VCaP (cell line): ENCODE data around the gene DNAJC28.
A peak's percentile ranks its signal among the peaks of the same experiment; 100 is the strongest.

Experiments
- H3K27ac ChIP-seq: fragments of 450-650 bp; 2 replicates; pipeline ENCODE4 v1.5.1; 2017
- TF ChIP-seq, protein P1 (sequence below): fragments of 450-650 bp; conservative IDR thresholded peaks from 2 replicates; pipeline ENCODE4 v1.5.1; 2017; ENCODE audit warnings: mild to moderate bottlenecking, moderate library complexity

DNAJC28 gene

GRCh38 chr21:33496345-33496744 lies 4.8 kb upstream of the DNAJC28 start:
- TF ChIP-seq, protein P1, sequence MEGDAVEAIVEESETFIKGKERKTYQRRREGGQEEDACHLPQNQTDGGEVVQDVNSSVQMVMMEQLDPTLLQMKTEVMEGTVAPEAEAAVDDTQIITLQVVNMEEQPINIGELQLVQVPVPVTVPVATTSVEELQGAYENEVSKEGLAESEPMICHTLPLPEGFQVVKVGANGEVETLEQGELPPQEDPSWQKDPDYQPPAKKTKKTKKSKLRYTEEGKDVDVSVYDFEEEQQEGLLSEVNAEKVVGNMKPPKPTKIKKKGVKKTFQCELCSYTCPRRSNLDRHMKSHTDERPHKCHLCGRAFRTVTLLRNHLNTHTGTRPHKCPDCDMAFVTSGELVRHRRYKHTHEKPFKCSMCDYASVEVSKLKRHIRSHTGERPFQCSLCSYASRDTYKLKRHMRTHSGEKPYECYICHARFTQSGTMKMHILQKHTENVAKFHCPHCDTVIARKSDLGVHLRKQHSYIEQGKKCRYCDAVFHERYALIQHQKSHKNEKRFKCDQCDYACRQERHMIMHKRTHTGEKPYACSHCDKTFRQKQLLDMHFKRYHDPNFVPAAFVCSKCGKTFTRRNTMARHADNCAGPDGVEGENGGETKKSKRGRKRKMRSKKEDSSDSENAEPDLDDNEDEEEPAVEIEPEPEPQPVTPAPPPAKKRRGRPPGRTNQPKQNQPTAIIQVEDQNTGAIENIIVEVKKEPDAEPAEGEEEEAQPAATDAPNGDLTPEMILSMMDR = no peak

DNA sequence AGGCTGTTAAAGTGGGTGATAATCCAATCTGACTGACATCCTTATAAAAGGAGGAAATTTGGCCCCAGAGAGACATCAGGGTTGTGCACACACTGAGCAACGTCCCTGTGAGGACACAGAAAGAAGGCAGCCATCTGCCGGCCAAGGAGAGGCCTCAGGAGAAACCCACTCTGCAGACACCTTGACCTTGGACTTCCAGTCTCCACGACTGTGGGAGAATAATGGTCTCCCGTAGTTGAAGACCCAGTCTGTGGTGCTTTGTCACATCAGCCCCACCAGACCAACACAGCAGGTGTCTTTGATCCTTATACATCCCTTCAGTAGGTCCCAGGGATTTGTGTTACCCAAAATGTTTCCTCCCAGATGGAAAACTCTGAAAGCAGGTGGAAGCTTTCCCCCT lies 4.2 kb upstream of the DNAJC28 start:
- TF ChIP-seq, protein P1 = no peak
- no peak overlapping the region for H3K27ac ChIP-seq

More at GRCh38 chr21:33496345-33496744, 4.8 kb upstream of the DNAJC28 start:
- no peak overlapping the region for H3K27ac ChIP-seq

- H3K27ac ChIP-seq = no peak overlapping the region
- TF ChIP-seq, protein P1 = no peak
Observed at GRCh38 chr21:33493756-33494155, 2.2 kb upstream of the DNAJC28 start.

- TF ChIP-seq, protein P1 = no peak
- H3K27ac ChIP-seq = peak overlapping the region; percentile 74
Observed at GRCh38 chr21:33492571-33492970, 1.1 kb upstream of the DNAJC28 start.

DNA sequence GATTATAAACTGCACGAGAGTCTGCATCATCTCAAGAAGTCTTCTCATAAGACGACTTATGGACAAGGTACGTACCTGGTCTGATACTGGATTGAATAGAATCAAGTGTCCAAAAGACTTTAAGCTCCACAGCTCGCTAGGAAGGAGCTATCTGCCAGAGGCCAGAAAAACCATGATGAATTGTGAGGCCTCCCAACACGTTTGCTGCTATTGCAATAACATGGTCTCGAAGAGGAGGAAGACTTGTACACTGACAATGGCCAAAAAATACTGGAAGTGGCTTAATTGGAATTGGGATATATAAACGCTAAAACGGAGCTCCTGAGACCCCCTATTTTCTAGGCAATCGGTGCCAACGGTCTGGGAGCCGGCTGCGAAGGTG lies 534 bp downstream of the DNAJC28 start:
- H3K27ac ChIP-seq = peak overlapping the region; percentile 74
- TF ChIP-seq, protein P1 = no peak

GRCh38 chr21:33488936-33489335 lies 2.6 kb downstream of the DNAJC28 start:
- H3K27ac ChIP-seq = no peak overlapping the region
- TF ChIP-seq, protein P1 = no peak

DNA sequence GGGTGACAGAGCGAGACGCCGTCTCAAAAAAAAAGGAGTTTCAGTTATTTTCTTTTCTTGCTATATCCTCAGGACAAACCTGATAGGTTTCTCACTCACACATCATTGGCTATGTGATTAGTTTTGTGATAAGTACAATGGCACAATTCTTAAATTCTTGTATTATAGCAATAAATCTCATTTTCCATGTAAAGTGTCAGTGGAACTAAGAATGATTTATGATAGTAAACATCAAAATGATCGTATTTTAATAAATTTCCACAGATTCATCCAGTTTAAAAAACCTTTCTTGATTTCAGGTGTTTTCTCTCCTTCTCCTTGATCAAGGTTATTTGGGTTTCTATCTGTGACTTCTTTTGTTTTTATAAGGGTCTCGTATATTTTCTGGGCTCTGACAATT lies 3.5 kb downstream of the DNAJC28 start:
- no peak overlapping the region for H3K27ac ChIP-seq
- TF ChIP-seq, protein P1 = no peak
